Esophagus muscularis mucosa (tissue), 4 donors: ENCODE data around the gene HDAC4. TPM values are rescaled to one million over a fixed set of nuclear protein-coding genes. Genes with fewer than 3 reads are reported as not detected.
A peak's percentile ranks its signal among the peaks of the same experiment; 100 is the strongest.

ENCODE experiments used
- DNase-seq: peaks from one replicate; pipeline ENCODE4 v3.0.0-alpha.2; 2017; ENCODE audit errors: extremely low spot score
- H3K27ac ChIP-seq, 4 donors: fragments of 200-600 bp; sonication (generic); replicated peaks in 1 of 4; 1 replicate in 3 of 4; 2 replicates in 1 of 4; pipeline ENCODE4 v1.5.1; 2016 to 2019; ENCODE audit warnings: mild to moderate bottlenecking in 1 of 4
- H3K27me3 ChIP-seq, 4 donors: fragments of 200-600 bp; sonication (generic); one replicate each; pipeline versions ENCODE4 v1.5.1 to v1.6.0; 2016 to 2019
- H3K36me3 ChIP-seq, 4 donors: fragments of 200-600 bp; sonication (generic); one replicate each; pipeline ENCODE4 v1.5.1; 2016 to 2019
- H3K4me1 ChIP-seq, 4 donors: fragments of 200-600 bp; sonication (generic); one replicate each; pipeline ENCODE4 v1.5.1; 2016 to 2019
- H3K4me3 ChIP-seq, 4 donors: fragments of 200-600 bp; sonication (generic); 1 replicate in 2 of 4; 2 replicates in 2 of 4; pipeline ENCODE4 v1.5.1; 2016 to 2019; ENCODE audit warnings: mild to moderate bottlenecking in 4 of 4, moderate library complexity in 1 of 4
- H3K9me3 ChIP-seq, 4 donors: fragments of 200-600 bp; sonication (generic); 1 replicate in 3 of 4; 2 replicates in 1 of 4; pipeline ENCODE4 v1.5.1; 2016 to 2019
- CTCF ChIP-seq, 3 experiments: fragments of 200-600 bp in 2 of 3; fragments of 450-650 bp in 1 of 3; sonication (generic) in 2 of 3; IDR thresholded peaks; one replicate each; pipeline ENCODE4 v1.5.1; 2017 to 2019; ENCODE audit warnings: antibody characterized with exemption in 3 of 3, mild to moderate bottlenecking in 2 of 3, moderate library complexity in 1 of 3
- EP300 ChIP-seq: sonication (generic); formaldehyde crosslinking; IDR thresholded peaks from one replicate; pipeline ENCODE4 v1.6.1; 2017; ENCODE audit warnings: antibody characterized with exemption
- POLR2A ChIP-seq: fragments of 450-650 bp; IDR thresholded peaks from one replicate; pipeline ENCODE4 v1.6.1; 2017; ENCODE audit warnings: antibody characterized with exemption, moderate library complexity, mild to moderate bottlenecking, low read depth
- POLR2AphosphoS5 ChIP-seq, 2 donors: sonication (generic); formaldehyde crosslinking; IDR thresholded peaks; one replicate each; pipeline ENCODE4 v1.6.1; 2017; ENCODE audit warnings: antibody characterized with exemption in 2 of 2
- WGBS: methylation state at CpG from one replicate; pipeline ENCODE4 v1.1.5; 2018; 5-methylcytosine and 5-hydroxymethylcytosine counted together
- intact Hi-C: fragments of 100-400 bp; cut with DNase I; formaldehyde crosslinking; loops from one replicate; pipeline ENCODE4 v1.15.1; 2023
- total RNA-seq, 4 donors: library from RNA; depleted of rRNA; stranded (reverse); fragments of >200 nt; gene quantifications; one replicate each; pipeline versions ENCODE4 v1.1.0 to v1.2.1, GENCODE V29; 2016

Gene HDAC4
- total RNA-seq, 4 donors from 2014 or later: 59.4 to 119 (median 76.1) TPM

GRCh38 chr2:239236808-239237205, 164.0 kb downstream of the HDAC4 start:
- peak overlapping the region in 1 of 4 donors; percentile 21 for H3K27ac ChIP-seq
- WGBS: 93% methylated on average over 9 of the region's 9 CpGs
- no peak for TF ChIP-seq POLR2A
- no peak for TF ChIP-seq CTCF (IDR thresholded peaks at IDR 0.05)
- no peak for DNase-seq
- H3K4me1 ChIP-seq: peaks cover 33 to 81% (median 59%) of the 10 kb centered on the region in 4 donors
- H3K36me3 ChIP-seq: peaks cover 0 to 14% (median 0%) of the 10 kb centered on the region in 4 donors
- H3K9me3 ChIP-seq: no peaks in the 10 kb centered on the region
- intact Hi-C loops: no loop called here
- H3K4me3 ChIP-seq: no peak overlapping the region
- no peaks in the 10 kb centered on the region for H3K27me3 ChIP-seq

GRCh38 chr2:239236043-239236807, 164.6 kb downstream of the HDAC4 start:
- Histone ChIP-seq H3K27ac (peak overlapping the region in 2 of 4 donors; percentile 21 to 28), H3K4me1 (peaks cover 29 to 84% (median 59%) of the 10 kb centered on the region in 4 donors), H3K36me3 (peaks cover 0 to 14% (median 0%) of the 10 kb centered on the region in 4 donors), H3K4me3 (no peak overlapping the region), H3K27me3 (no peaks in the 10 kb centered on the region), H3K9me3 (no peaks in the 10 kb centered on the region)
- WGBS: 90% methylated on average over 13 of the region's 20 CpGs
- TF ChIP-seq POLR2AphosphoS5 (IDR thresholded peaks at IDR 0.05) (no peak), CTCF (IDR thresholded peaks at IDR 0.05) (no peak), POLR2A (no peak), EP300 (no peak)
- intact Hi-C loops: no loop called here
- DNase-seq: no peak

GRCh38 chr2:239235311-239235710, 165.5 kb downstream of the HDAC4 start:
- H3K9me3 ChIP-seq: no peaks in the 10 kb centered on the region
- TF ChIP-seq POLR2AphosphoS5 (IDR thresholded peaks at IDR 0.05): no peak
- no peaks in the 10 kb centered on the region for H3K27me3 ChIP-seq
- DNase-seq: no peak
- no peak overlapping the region for H3K4me3 ChIP-seq
- H3K27ac ChIP-seq: peak overlapping the region in 2 of 4 donors; percentile 5 to 13
- peaks cover 0 to 14% (median 0%) of the 10 kb centered on the region in 4 donors for H3K36me3 ChIP-seq
- intact Hi-C loops: no loop called here
- peaks cover 25 to 84% (median 58%) of the 10 kb centered on the region in 4 donors for H3K4me1 ChIP-seq
- WGBS: 95% methylated on average over 11 of the region's 11 CpGs

- peaks cover 23 to 76% (median 56%) of the 10 kb centered on the region in 4 donors for H3K4me1 ChIP-seq
Observed at GRCh38 chr2:239234191-239235175, 166.3 kb downstream of the HDAC4 start.

More at GRCh38 chr2:239234191-239235175, 166.3 kb downstream of the HDAC4 start:
- Histone ChIP-seq H3K27ac (peak overlapping the region in 1 of 4 donors; percentile 30), H3K27me3 (no peaks in the 10 kb centered on the region), H3K9me3 (no peaks in the 10 kb centered on the region), H3K36me3 (peaks cover 0 to 14% (median 0%) of the 10 kb centered on the region in 4 donors), H3K4me3 (no peak overlapping the region)
- no peak for TF ChIP-seq CTCF (IDR thresholded peaks at IDR 0.05)
- no peak for TF ChIP-seq POLR2A
- no peak for TF ChIP-seq EP300
- TF ChIP-seq POLR2AphosphoS5 (IDR thresholded peaks at IDR 0.05): no peak
- intact Hi-C loops: no loop called here
- DNase-seq: no peak
- WGBS: 80% methylated on average over 21 of the region's 22 CpGs
